GM18511 (cell line): ENCODE results near the gene CLCF1.

ENCODE experiments used
- ATAC-seq: cut with Tn5 transposase; IDR thresholded peaks from one replicate; pipeline ENCODE4 v1.9.1; 2021; ENCODE audit warnings: mild to moderate bottlenecking, moderate library complexity; ENCODE audit not compliant: unreplicated experiment

The CLCF1 gene

GRCh38 chr11:67364169-67364568, 9.2 kb downstream of the CLCF1 start:
- ATAC-seq: no peak

- ATAC-seq: no peak
Observed at GRCh38 chr11:67357831-67358670, 15.3 kb downstream of the CLCF1 start.

- ATAC-seq: no peak
Observed at GRCh38 chr11:67356864-67357561, 16.4 kb downstream of the CLCF1 start.

GRCh38 chr11:67356387-67356863, 17.0 kb downstream of the CLCF1 start:
- ATAC-seq: no peak

- ATAC-seq: no peak
Observed at GRCh38 chr11:67355794-67356386, 17.5 kb downstream of the CLCF1 start.

- no peak for ATAC-seq
Observed at GRCh38 chr11:67355023-67355793, 18.2 kb downstream of the CLCF1 start.

- no peak for ATAC-seq
Observed at GRCh38 chr11:67354075-67355022, 19.0 kb downstream of the CLCF1 start.

- peak; percentile 79 for ATAC-seq
Observed at GRCh38 chr11:67353317-67354074, 19.9 kb downstream of the CLCF1 start, which contains the start of gene POLD4. Gene POLD4, minus strand, starts transcription at chr11:67353546. Its CDS starts 147 bp downstream, at chr11:67353399.

GRCh38 chr11:67352546-67353316, 20.7 kb downstream of the CLCF1 start:
- ATAC-seq: peak; percentile 13

- no peak for ATAC-seq
Observed at GRCh38 chr11:67351275-67352005, 22.0 kb downstream of the CLCF1 start.

GRCh38 chr11:67349928-67350465, 23.4 kb downstream of the CLCF1 start:
- no peak for ATAC-seq

- ATAC-seq: no peak
Observed at GRCh38 chr11:67349457-67349856, 23.9 kb downstream of the CLCF1 start.

GRCh38 chr11:67349036-67349435, 24.4 kb downstream of the CLCF1 start:
- no peak for ATAC-seq

- ATAC-seq: no peak
Observed at GRCh38 chr11:67347964-67348749, 25.2 kb downstream of the CLCF1 start.

- no peak for ATAC-seq
Observed at GRCh38 chr11:67345920-67346819, 27.2 kb downstream of the CLCF1 start.
